MV-4-11 (cell line): ENCODE measurements around the gene GGT6.

Experiments
- DNase-seq: peaks from one replicate; lab custom pipeline; 2025; lab: John Stamatoyannopoulos, UW

The GGT6 gene

DNA sequence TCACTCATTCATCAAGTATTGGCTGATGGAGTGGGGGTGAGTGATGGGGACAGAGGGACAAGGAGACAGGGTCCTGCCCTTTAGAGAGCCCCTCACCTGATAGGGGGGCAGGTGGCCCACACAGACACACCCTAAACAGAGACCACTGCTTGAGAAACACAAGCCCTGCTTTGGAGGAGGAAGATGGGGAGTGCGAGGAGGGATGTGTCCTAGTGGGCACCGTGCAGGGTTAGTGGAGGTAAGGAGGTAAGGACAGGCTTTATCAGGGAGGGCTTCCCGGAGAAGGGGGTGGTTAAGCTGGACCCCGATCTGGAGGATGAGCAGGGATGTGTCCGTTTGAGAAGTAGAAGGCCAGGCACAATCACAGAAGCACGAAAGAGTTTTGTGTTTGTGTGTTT, 15.8 kb upstream of the GGT6 start:
- DNase-seq = no peak

- no peak for DNase-seq
Observed at GRCh38 chr17:4574448-4575045, 14.2 kb upstream of the GGT6 start.

- no peak for DNase-seq
Observed at GRCh38 chr17:4573669-4574068, 13.3 kb upstream of the GGT6 start.

DNA sequence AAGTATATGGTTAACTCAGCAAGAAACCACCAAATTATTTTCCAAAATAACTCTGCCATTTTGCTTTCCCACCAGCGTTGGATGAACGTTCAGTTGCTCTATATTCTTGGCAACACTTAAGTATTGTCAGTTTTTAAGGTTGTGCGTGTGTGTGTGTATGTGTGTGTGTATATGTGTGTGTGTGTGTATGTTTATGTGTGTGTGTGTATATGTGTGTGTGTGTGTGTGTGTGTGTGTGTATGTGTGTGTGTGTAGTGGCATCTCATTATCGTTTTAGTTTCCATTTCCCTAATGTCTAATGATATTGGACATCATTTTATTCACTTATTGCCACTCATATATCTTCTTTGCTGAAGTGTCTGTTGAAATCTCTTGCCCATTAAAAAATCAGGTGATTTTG, 12.7 kb upstream of the GGT6 start:
- DNase-seq = no peak

- no peak for DNase-seq
Observed at GRCh38 chr17:4572131-4572530, 11.8 kb upstream of the GGT6 start.

DNA sequence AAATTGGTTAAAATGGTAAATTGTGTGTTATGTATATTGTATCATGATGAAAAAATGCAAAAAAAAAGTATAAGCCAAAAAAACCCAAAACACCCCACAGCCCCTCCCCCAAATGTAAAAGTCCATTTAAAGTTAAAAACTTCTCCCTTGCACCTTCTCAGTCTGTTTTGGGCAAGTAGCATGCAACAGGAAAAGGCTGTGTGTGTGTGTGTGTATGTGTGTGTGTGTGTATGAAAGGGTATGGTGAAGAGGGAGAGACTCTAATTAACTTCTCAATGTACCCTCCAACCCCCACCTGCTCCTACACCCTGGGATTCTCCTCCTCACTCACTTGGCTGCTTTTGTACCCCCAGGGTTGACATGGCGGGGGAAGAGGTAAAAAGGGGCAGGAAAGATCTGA, 9.2 kb upstream of the GGT6 start:
- DNase-seq = no peak

GRCh38 chr17:4566785-4567184, 6.4 kb upstream of the GGT6 start:
- DNase-seq = peak; percentile 30

- peak; percentile 74 for DNase-seq
Observed at GRCh38 chr17:4565209-4566141, 5.1 kb upstream of the GGT6 start.

DNA sequence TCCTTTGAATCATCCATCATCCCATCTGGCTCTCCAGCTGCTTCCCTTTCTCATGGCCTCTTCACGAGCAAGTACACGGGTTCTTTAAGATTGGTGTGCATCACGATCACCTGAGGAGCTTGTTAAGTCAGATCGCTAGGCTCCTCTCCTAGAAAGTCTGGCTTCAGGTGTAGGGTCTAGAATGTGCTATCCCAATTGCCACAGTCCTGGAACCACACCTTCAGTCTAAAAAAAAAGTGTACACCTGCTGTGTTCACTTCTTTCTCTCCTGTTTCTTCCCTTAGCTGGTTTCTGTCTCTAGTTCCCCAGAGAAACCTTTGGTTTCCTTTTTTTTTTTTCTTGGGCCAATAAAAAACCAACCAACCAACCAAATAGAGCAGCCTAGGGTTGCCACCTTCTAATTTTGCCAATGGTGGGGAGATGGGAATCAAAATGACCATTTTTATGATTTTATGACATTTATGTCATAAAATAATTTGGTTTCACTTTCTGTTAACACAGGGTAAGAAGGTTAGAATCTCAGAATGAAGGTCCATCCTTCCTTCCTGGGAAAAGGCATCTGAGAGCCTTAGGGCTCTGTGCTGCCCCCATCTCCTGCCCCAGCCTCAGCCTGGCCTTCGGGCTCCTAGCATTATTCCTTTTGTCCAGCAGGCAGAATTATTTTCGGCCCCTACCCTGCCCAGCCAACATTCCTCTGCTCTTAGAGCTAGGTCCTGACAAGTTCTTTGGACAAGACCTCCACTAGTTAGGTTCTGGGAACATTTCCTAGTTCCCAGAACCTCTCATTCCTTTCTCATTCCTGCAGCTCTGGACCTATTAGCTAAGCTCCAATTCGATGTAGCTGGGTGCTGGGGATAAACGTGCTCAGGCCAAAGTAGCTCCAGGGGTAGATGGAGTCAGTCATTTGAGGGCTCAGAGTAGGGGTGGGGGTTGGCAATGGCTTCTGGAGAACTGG, 1.9 kb upstream of the GGT6 start:
- no peak for DNase-seq

GRCh38 chr17:4560837-4561256, 470 bp upstream of the GGT6 start:
- DNase-seq = no peak

- no peak for DNase-seq
Observed at GRCh38 chr17:4559966-4560365, 411 bp downstream of the GGT6 start.

GRCh38 chr17:4559139-4559791, 1.1 kb downstream of the GGT6 start:
- no peak for DNase-seq

- no peak for DNase-seq
Observed at GRCh38 chr17:4558347-4558971, 1.9 kb downstream of the GGT6 start.

DNA sequence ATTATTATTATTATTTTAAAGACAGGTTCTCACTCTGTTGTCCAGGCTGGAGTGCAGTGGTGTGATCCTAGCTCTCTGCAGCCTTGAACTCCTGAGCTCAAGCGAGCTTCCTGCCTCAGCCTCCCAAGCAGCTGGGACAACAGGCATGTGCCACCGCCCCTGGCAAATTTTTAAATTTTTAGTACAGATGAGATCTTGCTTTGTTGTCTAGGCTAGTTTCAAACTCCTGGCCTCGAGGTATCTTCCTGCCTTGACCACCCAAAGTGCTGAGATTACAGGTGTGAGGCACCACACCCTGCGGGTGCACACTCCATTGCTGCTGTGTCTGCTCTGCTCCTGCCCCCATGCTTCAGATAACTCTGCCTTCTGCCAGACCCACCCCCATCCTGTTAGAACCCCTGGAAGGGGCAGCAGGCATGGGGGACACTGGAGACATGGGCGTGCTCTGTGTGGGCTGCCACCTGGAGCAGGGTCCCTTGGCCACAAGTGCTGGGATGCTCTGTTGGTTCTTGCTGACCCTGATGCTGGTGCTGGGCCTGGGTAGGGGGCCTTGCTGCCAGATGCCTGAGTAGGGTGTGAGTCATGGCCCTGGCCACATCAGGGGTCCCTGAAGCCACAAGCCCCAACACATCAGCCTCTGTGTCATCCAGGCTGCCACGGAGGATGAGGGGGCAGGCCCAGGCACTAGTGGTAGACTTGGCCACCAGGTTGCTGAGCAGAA, 2.6 kb downstream of the GGT6 start:
- DNase-seq = no peak

DNA sequence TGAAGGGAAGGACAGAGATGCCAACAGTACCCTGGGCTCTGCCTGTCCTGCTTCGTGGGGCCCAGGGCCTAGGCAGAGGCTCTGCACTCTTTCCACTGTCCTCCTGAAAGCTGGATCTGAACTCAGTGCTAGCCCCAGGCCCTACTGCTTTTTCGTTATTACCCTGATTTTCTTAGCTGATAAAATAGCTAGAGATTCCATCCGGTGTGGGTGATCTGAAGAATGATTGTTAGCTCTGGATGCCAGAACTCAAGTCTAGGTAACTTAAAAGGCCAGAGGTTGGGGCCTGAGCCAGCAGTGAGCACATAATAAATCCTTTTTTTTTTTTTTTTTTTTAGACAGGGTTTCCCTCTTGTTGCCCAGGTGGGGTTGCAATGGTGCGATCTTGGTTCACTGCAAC, 3.4 kb downstream of the GGT6 start:
- DNase-seq = no peak

- no peak for DNase-seq
Observed at GRCh38 chr17:4555873-4556759, 4.3 kb downstream of the GGT6 start.

GRCh38 chr17:4554997-4555799, 5.2 kb downstream of the GGT6 start, which contains the start of gene MYBBP1A:
Gene MYBBP1A, minus strand, starts transcription at chr17:4555384. Its CDS starts 60 bp downstream, at chr17:4555324.
- peak; percentile 96 for DNase-seq

DNA sequence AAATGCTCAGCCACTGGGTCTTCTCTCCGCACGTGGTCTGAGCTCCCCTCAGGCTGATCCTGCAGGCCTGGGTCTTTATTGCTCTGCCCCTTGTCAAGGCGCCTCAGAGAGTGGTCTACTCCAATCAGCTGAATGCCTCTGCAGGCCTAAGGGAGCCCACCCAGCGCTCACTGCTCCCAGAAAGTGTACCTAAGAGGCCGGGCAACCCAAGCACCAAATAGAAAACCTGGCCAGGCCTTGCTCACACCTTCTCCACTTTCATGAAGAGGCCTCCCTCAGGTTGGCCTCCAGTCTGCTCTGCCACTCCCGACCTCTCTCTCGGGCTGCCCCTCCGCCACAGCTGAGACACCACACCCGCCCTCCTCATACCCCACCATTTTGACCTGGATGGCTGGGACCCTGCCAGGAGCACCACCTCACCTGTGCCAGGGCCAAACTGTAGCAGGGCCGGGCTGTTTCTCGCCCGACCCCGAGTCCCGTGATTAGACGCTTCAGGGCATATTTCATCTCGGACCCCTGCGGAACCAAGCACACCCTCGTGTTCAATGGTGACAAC, 5.9 kb downstream of the GGT6 start:
- DNase-seq = no peak
